ENCODE measurements around the gene TPST1. TPM values are rescaled to one million over a fixed set of nuclear protein-coding genes. Genes with fewer than 3 reads are reported as not detected.
"Not testable (repeated sequence)": the region's sequence is repeated elsewhere in the genome, so short reads cannot be mapped to it uniquely, and the experiment has no call there.

TPST1 gene
- polyA plus RNA-seq, 1 donor, result 10.8 TPM

DNA sequence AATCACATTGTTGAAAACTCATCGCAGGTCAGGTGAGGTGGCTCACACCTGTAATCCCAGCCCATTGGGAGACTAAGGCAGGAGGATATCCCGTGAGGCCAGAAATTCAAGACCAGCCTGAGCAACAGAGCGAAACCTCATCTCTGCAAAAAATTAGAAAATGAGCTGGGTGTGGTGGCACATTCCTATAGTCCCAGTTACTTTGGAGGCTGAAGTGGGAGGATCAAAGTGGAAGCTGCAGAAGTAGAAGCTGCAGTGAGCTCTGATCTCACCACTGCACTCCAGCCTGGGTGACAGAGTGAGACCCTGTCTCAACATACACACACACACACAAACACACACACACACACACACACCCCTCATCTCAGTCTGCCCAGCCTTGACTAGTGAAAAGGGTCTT is 190.9 kb downstream of the TPST1 start:
- not testable (repeated sequence) for DNase-seq; H3K4me3 ChIP-seq (ENCODE audit: low read length); H3K27me3 ChIP-seq (ENCODE audit: control insufficient read depth, insufficient read depth, low read length); H3K27ac ChIP-seq (ENCODE audit: low read length); H3K4me1 ChIP-seq (ENCODE audit: control insufficient read depth, insufficient read depth, low read length); H3K9me3 ChIP-seq (ENCODE audit: control insufficient read depth, low read depth, low read length)
- peaks cover 13% of the 10 kb centered on the region for H3K36me3 ChIP-seq (ENCODE audit: control insufficient read depth, insufficient read depth, low read length)
- WGBS (ENCODE audit: insufficient coverage, low lambda C conversion rate), result no CpG with 5 or more reads among the region's 3 CpGs

DNA sequence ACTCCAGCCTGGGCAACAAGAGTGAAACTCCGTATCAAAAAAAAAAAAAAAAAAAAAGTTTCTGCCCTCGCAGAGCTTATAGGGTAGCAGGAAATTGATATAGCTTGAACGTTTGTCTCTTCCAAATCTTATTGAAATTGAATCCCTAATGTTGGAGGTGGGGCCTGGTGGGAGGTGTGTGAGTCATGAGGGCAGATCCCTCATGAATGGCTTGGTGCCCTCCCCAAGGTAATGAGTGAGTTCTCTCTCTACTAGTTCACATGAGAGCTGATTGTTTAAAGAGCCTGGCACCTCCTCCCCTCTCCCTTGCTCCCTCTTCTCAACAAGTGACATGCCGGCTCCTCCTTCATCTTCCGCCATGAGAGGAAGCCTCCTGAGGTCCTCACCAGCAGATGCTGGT is 193.7 kb downstream of the TPST1 start:
- DNase-seq, result not testable (repeated sequence)
- peaks cover 22% of the 10 kb centered on the region for H3K36me3 ChIP-seq (ENCODE audit: control insufficient read depth, insufficient read depth, low read length)
- no CpG with 5 or more reads among the region's 5 CpGs for WGBS (ENCODE audit: insufficient coverage, low lambda C conversion rate)

DNA sequence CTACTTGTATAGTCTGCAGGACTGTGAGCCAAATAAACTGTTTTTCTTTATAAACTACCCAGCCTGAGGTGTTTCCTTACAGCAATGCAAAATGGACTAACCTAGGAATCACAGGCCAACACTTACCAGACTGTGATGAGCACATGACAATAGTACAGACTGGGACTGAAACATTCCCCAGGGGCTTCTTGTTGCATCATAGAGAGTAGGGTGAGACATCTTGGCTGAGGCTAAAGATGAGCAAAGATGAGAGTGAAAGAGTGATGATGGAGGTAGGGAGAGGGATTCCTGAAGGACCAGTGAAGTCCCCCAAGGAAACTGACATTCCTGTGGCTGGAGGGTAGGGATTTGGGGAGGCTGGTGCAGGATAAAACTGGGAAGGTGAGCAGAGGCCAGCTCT is 194.4 kb downstream of the TPST1 start:
- Histone ChIP-seq H3K4me3 (ENCODE audit: low read length) (no peak overlapping the region), H3K27me3 (ENCODE audit: control insufficient read depth, insufficient read depth, low read length) (no peaks in the 10 kb centered on the region), H3K9me3 (ENCODE audit: control insufficient read depth, low read depth, low read length) (no peaks in the 10 kb centered on the region), H3K27ac (ENCODE audit: low read length) (no peak overlapping the region), H3K36me3 (ENCODE audit: control insufficient read depth, insufficient read depth, low read length) (peaks cover 22% of the 10 kb centered on the region), H3K4me1 (ENCODE audit: control insufficient read depth, insufficient read depth, low read length) (no peaks in the 10 kb centered on the region)
- no peak for DNase-seq

More for the DNA sequence above, 193.7 kb downstream of the TPST1 start:
- not testable (repeated sequence) for H3K4me3 ChIP-seq (ENCODE audit: low read length); H3K9me3 ChIP-seq (ENCODE audit: control insufficient read depth, low read depth, low read length); H3K27ac ChIP-seq (ENCODE audit: low read length); H3K27me3 ChIP-seq (ENCODE audit: control insufficient read depth, insufficient read depth, low read length); H3K4me1 ChIP-seq (ENCODE audit: control insufficient read depth, insufficient read depth, low read length)

DNA sequence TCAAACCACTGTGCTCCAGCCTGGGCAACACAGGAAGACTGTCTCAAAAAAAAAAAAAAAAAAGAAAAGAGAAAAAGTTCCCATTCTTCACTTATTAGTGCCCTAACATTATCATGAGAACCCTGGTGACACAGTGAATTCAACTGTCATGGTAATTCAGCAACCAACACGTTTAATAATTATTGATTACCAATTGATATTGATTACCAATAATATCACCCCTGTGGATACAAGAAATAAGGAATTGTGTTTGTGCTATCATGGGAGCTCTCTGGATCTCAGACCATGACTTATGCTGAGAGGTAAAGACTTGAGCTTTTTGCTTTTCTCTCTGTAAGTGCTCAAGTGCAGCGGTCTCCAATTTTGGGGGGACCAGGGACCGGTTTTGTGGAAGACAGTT is 195.3 kb downstream of the TPST1 start:
- H3K4me3 ChIP-seq (ENCODE audit: low read length), result no peak overlapping the region
- peaks cover 22% of the 10 kb centered on the region for H3K36me3 ChIP-seq (ENCODE audit: control insufficient read depth, insufficient read depth, low read length)
- no peak for DNase-seq
- WGBS (ENCODE audit: insufficient coverage, low lambda C conversion rate), result no CpG with 5 or more reads among the region's 3 CpGs
- H3K9me3 ChIP-seq (ENCODE audit: control insufficient read depth, low read depth, low read length), result no peaks in the 10 kb centered on the region
- H3K27ac ChIP-seq (ENCODE audit: low read length), result no peak overlapping the region
- no peaks in the 10 kb centered on the region for H3K27me3 ChIP-seq (ENCODE audit: control insufficient read depth, insufficient read depth, low read length)
- H3K4me1 ChIP-seq (ENCODE audit: control insufficient read depth, insufficient read depth, low read length), result no peaks in the 10 kb centered on the region

DNA sequence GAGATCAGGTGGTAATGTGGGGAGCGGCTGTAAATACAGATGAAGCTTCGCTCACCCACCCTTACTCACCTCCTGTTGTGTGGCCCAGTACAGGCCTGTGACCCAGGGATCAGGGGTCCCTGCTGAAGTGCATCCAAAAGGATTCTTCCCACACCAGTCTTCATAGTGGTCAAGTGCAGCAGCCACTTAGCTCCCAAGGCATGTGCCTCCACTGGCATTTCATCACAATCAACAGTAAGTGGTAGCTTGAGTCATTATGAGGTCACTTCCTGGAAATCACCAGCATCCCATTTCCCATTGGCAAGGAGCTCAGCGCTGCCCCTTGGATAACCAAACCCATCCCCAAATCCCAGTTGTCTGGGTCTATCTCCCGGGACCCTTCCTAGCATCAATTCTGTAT is 196.0 kb downstream of the TPST1 start:
- H3K4me1 ChIP-seq (ENCODE audit: control insufficient read depth, insufficient read depth, low read length); H3K9me3 ChIP-seq (ENCODE audit: control insufficient read depth, low read depth, low read length); H3K27me3 ChIP-seq (ENCODE audit: control insufficient read depth, insufficient read depth, low read length); H3K4me3 ChIP-seq (ENCODE audit: low read length); H3K27ac ChIP-seq (ENCODE audit: low read length); DNase-seq: not testable (repeated sequence)
- peaks cover 22% of the 10 kb centered on the region for H3K36me3 ChIP-seq (ENCODE audit: control insufficient read depth, insufficient read depth, low read length)
- no CpG with 5 or more reads among the region's 4 CpGs for WGBS (ENCODE audit: insufficient coverage, low lambda C conversion rate)

DNA sequence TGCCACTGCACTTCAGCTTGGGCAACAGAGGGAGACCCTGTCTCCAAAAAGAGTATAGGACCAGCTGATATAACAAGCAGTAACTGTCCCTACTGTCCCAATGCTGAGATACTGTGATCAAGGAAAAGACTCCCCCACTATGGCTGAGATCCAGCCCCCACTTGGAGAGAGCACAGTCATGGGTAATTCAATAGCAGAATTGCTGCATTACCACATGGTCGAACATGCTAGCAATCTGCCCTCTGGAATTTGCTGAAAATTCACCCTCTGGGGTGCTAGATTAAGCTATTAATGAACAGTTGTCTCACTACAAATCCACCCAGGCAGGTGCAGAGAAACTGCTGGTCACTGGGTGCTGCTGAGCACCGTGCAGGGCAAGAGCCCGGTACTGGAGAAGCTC is 196.8 kb downstream of the TPST1 start:
- not testable (repeated sequence) for H3K27ac ChIP-seq (ENCODE audit: low read length); H3K4me1 ChIP-seq (ENCODE audit: control insufficient read depth, insufficient read depth, low read length); H3K4me3 ChIP-seq (ENCODE audit: low read length); H3K9me3 ChIP-seq (ENCODE audit: control insufficient read depth, low read depth, low read length); H3K27me3 ChIP-seq (ENCODE audit: control insufficient read depth, insufficient read depth, low read length); DNase-seq
- no CpG with 5 or more reads among the region's 3 CpGs for WGBS (ENCODE audit: insufficient coverage, low lambda C conversion rate)
- H3K36me3 ChIP-seq (ENCODE audit: control insufficient read depth, insufficient read depth, low read length), result peaks cover 18% of the 10 kb centered on the region

DNA sequence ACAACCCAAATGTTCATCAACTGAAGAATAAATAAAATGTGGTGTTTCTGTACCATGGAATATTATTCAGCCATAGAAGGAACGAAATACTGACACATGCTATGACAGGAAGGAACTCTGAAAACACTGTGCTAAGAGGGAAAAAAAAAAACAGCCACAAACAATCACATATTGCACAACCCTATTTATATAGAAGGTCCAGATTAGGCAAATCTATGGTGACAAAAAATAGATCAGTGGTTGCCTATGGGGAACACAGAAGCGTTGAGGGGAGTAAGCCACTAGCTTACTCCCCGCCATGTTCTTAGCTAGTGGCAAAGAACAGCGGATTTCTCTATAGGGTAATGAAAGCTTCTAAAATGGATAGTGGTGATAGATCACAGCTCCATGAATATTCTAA is 198.4 kb downstream of the TPST1 start:
- H3K4me1 ChIP-seq (ENCODE audit: control insufficient read depth, insufficient read depth, low read length), result no peaks in the 10 kb centered on the region
- peaks cover 21% of the 10 kb centered on the region for H3K36me3 ChIP-seq (ENCODE audit: control insufficient read depth, insufficient read depth, low read length)
- no peaks in the 10 kb centered on the region for H3K9me3 ChIP-seq (ENCODE audit: control insufficient read depth, low read depth, low read length)
- H3K27ac ChIP-seq (ENCODE audit: low read length), result no peak overlapping the region
- DNase-seq, result no peak
- no peak overlapping the region for H3K4me3 ChIP-seq (ENCODE audit: low read length)
- H3K27me3 ChIP-seq (ENCODE audit: control insufficient read depth, insufficient read depth, low read length), result no peaks in the 10 kb centered on the region
- 100% methylated on average over 1 of the region's 4 CpGs for WGBS (ENCODE audit: insufficient coverage, low lambda C conversion rate)

DNA sequence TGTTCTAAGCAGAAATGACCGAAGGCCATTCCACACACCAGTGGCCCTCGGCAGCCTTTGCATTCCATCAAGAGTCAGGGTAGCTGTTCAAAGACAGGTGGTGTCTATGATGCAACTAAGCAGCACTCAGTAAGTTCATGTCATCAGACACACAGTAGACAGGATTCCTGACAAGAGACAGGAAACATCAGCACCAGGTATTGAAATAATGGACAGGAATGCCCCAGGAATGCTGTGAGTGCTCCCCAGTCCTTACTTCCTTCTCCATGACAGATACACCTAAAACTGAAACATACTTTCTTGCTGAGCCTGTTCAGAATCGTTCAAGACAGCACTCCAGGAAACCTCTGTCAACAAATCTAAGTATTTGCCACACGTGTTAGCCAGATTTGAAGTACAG is 204.4 kb downstream of the TPST1 start:
- H3K4me1 ChIP-seq (ENCODE audit: control insufficient read depth, insufficient read depth, low read length), result peaks cover 7% of the 10 kb centered on the region
- peaks cover 7% of the 10 kb centered on the region for H3K36me3 ChIP-seq (ENCODE audit: control insufficient read depth, insufficient read depth, low read length)
- no peak overlapping the region for H3K4me3 ChIP-seq (ENCODE audit: low read length)
- no peak overlapping the region for H3K27ac ChIP-seq (ENCODE audit: low read length)
- WGBS (ENCODE audit: insufficient coverage, low lambda C conversion rate), result no CpG with 5 or more reads among the region's 4 CpGs
- DNase-seq, result no peak
- H3K27me3 ChIP-seq (ENCODE audit: control insufficient read depth, insufficient read depth, low read length), result no peaks in the 10 kb centered on the region
- no peaks in the 10 kb centered on the region for H3K9me3 ChIP-seq (ENCODE audit: control insufficient read depth, low read depth, low read length)

Other genes with a start within 250 kb of the TPST1 start
- 116 TPM for gene GUSB, start 223.1 kb upstream of the TPST1 start, polyA plus RNA-seq
- gene ASL, start 129.5 kb upstream of the TPST1 start, polyA plus RNA-seq, result 103 TPM
- 32.0 TPM for gene CRCP, start 90.5 kb upstream of the TPST1 start, polyA plus RNA-seq